GM12872 (cell line): ENCODE data around the gene CCDC116.

Source experiments
- TF ChIP-seq, protein P1 (sequence below): IDR thresholded peaks from 3 replicates; pipeline ENCODE4 v1.5.1; 2011; ENCODE audit warnings: low read depth, mild to moderate bottlenecking, low read length, moderate library complexity; ENCODE audit not compliant: insufficient read depth

Gene CCDC116

DNA sequence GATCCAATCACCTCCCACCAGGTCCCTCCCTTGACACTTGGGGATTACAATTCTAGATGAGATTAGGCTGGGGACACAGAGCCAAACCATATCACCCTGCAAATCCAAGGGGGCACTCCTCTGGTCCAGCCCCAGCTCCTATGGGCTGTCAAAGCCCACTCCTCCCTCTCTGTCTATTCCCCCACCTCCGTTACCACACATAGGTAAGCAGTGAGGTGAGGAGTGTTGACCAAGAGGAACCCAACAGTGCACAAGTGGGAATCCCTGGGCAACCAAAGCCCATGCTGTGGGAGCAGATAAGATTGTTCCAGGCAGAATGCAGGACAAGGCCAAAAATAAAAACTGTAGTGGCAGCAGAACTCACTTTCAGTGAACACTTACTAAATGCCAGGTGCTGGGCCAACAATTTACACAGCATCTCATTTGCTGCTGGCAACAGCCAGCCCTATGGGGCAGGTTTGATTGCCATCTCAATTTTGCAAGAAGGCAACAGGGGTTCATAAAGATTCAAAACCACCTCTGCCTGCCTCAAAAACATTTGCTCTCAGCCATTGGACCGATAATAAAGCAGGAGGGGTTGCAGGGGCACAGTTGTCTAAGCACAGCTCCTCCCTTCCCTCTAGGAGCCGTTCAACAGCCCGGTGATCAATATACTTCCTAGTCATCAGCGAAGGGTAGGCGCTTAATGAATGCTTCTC lies 18.4 kb downstream of the CCDC116 start:
- TF ChIP-seq, protein P1, sequence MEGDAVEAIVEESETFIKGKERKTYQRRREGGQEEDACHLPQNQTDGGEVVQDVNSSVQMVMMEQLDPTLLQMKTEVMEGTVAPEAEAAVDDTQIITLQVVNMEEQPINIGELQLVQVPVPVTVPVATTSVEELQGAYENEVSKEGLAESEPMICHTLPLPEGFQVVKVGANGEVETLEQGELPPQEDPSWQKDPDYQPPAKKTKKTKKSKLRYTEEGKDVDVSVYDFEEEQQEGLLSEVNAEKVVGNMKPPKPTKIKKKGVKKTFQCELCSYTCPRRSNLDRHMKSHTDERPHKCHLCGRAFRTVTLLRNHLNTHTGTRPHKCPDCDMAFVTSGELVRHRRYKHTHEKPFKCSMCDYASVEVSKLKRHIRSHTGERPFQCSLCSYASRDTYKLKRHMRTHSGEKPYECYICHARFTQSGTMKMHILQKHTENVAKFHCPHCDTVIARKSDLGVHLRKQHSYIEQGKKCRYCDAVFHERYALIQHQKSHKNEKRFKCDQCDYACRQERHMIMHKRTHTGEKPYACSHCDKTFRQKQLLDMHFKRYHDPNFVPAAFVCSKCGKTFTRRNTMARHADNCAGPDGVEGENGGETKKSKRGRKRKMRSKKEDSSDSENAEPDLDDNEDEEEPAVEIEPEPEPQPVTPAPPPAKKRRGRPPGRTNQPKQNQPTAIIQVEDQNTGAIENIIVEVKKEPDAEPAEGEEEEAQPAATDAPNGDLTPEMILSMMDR = no peak

DNA sequence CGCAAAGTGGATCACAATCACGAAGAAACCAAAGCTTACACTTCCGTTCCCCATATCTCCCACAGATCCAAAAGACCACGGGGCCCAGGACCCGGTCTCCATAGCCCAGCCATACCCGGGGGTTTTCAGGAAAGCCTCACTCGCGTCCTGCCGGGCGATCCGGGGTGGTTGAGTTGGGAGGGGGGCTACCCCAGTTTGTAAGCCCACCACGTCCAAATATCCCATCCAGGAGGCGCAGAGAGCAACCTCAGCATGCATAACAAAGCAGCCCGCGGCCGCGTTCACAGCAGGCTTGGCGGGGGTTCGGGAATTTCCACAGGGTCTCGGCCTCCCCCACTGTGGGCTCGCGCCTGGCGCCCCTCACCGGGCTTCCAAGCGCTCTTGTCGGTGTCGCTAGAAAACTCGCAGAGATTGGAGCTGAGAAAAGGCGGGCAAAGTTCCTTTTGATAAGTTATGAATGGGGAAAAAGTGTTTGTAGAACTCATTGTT lies 19.0 kb downstream of the CCDC116 start:
- TF ChIP-seq, protein P1 = no peak

DNA sequence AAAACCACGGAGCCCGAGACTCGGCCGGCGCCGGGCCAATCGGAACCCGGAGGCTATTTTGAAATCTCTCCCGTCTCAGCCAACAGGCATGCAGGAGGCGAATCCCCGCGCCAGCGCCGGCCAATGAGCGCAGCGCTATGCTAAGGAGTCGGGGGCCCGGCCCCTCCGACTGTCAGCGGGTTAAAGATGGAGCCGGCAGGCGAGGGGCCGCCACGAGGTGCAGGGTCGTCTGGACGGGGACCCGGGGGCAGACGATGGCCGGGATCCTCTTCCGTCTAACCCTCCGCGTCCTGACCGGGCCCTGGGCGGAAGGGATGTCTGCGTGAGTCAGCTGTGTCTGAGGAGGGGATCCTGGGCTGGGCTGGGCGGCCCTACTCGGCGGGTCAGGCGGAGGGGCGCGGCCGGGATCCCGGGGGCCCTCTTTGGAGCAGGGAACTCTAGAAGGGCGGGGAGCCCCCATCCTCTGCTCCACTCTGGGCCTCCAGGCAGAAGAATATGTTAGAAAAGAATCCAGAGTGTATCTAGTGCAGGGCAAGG lies 19.5 kb downstream of the CCDC116 start:
- TF ChIP-seq, protein P1 = no peak

DNA sequence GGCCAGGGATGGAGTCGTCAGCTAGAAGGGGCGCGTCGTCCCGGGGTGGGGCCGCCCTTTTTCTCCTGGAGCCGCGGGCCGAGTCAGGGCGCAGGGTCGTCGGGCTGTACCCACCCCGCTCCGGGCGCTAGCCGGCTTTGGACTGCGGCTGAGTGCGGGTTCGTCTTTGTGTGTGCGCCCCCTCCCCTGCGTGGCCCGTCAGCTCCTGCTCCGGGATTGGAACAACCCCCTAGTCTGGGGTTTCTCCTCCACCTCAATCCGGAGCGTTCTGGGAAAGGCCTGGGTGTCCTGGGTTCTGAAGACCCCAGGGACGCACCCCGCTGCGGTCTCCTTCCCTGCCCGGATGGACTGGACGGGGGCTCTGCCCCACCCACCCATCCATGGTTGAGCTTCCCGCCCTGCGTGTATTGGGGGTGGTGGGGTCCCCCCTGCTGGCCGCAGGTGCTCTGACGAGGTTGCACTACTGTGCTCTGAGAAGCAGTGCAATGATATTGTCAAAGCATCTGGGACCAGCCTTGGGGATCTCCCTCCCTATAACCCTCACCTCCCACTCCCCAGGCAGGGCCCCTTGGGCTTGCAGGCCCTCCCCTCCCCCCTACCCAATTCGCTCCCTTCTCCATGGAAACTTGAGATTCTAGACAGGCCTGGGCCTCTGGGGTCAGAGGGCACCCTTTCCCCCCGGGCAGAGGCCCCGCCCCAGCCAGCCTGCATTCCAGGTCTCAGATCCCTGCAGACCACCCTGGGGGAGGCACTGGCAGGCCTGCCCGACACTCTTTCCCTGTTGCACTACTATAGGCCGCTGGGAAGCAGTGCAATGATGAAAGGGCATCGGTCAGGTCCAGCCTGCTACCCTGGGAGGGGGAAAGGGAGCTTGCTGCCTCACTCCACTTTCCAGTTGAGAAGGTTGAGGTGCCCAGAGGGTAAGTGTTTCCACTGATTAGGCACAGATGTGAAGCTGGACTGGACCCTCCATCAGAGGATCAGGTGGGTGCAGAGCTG lies 20.3 kb downstream of the CCDC116 start:
- TF ChIP-seq, protein P1 = peak; percentile 34

DNA sequence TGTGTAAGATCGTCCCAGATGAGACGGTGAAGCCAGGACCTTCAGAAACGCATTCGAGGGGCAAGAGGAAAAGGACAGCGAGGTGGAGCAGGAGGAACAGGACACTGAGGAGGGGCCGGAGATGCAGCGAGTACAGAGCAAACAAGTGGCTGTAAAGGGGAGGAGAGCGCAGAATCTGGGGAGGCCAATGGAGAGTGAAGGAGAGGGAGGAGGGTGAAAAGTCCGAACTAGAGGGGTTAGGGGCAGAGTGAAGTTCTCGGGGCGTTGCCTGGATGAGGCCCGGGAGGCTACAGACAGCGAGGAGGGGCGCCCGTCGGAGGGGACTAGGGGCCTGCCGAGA lies 24.4 kb downstream of the CCDC116 start:
- TF ChIP-seq, protein P1 = no peak

DNA sequence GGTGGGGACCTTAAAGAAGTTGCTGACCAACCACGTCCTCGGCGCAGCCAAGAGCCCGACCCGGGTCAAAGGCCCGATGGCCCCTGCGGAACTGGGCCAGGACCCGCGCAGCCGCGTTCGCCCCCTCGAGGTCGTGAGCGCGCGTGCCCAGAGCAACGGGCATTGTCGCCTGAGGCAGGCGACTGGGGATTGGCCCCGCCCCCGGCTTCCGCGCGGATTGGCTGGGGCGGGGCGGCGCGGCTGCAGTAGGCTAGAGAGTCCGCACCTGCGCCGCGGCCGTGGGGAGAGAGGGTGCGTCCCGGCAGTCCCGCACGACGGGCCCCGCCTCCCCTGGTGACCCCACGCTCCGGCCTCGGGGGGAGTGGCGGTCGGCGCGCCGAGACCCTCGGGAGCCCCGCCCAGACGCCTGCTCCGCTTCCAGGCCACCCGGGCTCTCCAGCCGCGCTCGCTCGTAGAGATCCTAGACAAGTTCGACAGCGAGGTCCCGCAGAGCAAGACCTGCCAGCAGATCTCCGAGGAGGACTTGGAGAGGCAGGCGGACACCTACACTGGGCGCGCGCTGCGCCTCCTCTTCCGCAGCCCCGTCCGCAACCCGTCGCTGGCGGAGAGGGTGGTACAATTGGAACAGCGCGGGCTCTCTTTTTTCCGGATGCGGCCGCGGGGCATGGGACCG lies 24.9 kb downstream of the CCDC116 start:
- TF ChIP-seq, protein P1 = peak; percentile 41; the same call in 2 of the 3 replicates
